RPMI7951 (cell line): Measurements from ENCODE around the gene CHN2. TPM values are rescaled to one million over a fixed set of nuclear protein-coding genes. Genes with fewer than 3 reads are reported as not detected.

ENCODE experiments used
- DNase-seq: peaks from one replicate; pipeline ENCODE4 v3.0.0-alpha.2; 2012; ENCODE audit warnings: low read depth
- total RNA-seq: library from RNA; depleted of rRNA; stranded (reverse); fragments of >200 nt; shearing (Covaris generic); gene quantifications from 2 replicates; pipeline ENCODE4 v1.2.3, GENCODE V29; 2014

The CHN2 gene
- total RNA-seq, 1 experiment from 2014 or later: 0.36 TPM

DNA sequence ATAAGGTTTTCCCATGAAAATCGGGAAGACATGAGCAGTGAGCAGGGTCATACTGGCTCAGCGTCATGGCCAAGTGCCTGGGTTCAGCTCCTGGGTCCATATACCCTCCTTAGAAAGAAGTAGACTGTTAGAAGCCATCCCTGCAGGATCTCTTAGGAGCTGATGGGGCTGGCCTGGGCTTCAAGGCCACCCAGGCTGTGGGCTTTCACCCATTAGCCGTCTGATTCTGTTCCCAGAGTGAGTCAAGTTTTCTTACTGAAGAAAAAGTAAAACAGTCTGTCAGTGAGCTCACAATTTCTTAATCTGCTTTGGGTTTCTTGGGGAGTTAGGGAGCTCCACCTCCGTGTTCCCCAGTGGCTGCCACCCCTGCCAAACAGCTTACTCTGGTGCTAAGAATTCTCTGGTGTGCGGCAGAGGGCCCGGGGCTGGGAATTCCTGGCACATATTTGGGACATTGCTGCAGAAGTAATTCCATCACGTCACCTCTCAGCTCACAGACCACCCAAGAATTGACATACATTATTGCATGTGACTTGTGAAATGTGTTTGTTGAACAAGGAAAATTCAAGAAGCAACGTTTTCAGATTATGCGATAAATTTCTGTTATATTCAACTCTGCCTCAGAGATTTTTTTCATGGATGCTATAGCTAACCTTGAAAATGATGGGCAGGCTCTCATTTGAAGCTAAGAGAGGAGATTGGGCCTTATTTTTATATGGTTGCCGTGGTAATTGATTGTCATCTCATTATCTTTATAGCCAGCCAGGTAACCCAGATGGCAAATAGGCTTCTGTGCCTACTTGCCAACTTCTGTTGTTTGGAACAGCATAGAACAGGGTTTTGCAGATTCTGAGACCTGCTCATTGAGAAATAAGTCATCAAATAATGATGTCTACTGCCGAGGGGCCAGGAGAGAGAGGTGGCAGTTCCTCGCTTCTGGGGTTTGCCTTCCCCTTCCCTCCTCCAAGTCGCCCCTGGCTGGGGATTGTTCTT lies 166.4 kb downstream of the CHN2 start:
- DNase-seq: no peak

- no peak for DNase-seq
Observed at GRCh38 chr7:29362380-29362779, 167.8 kb downstream of the CHN2 start.

DNA sequence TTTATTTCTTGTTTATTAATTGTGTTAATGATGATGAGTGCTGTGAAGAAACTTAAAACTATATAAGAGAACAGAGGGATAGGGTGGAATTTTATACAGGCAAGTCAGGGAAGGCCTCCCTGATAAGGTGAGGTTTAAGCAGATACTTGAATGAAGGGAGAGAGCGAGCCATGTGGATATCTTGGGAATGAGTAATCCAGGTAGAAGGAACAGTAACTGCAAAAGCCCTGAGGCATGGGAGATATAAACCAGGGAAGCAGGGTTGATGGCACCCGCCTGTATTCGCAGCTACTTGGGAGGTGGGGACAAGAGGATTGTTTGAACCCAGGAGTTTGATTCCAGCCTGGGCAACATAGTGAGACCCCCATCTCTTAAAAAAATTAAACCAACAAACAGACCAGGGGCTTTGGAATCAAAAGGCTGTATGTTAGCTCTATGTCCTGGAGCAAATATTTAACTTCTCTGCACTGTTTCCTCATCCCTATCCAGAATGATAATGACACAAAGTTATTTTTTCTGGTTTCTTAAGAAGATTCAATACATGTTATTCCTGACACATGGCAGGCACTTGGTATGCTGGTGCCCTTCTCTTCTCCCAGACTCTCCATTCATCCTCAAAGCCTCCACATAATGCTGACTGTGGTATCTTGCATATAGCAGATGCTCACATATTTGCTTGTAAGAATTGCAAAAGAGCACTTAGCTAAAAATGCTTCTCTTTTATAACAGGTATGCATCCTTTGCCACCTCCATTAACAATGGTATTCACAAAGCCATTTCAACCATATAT lies 169.3 kb downstream of the CHN2 start:
- DNase-seq: no peak

- DNase-seq: no peak
Observed at GRCh38 chr7:29364661-29365060, 170.1 kb downstream of the CHN2 start.

DNA sequence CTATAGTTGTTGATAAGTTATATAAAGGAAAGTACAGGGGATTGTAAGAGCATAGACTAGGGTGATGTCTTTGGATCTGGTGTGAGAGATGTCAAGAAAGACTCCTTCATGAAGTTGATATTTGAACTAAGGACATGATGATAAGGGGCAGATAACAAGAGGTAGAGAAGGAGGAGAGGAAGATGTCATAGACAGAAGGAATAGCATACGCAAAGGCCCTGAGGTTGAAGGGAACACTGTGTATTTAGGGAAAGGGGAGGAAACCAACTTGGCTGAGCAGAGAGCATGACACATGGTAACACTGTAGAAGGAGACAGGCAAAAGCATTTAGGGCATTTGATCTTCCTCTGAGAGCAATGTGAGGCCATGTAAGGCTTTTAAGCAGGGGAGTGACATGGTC lies 170.8 kb downstream of the CHN2 start:
- DNase-seq: no peak

DNA sequence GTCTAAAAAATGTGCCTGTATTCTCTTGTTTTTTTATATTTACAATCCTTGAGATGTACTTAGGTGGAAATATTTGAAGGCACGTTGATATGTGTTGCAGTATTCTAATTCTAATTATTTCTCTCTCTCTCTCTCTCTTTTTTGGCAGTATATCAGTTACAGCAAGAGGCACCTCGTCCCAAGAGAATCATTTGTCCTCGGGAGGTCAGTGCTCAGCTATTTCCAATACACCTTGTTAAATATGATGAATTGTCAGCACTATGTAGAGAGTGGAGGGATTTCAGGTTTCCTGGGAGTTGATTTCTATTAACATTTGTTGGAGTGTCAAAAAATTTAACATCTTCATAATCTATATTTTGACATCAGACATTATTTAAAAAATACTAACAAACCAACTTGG lies 173.2 kb downstream of the CHN2 start:
- DNase-seq: no peak

GRCh38 chr7:29369909-29370488 lies 175.4 kb downstream of the CHN2 start:
- DNase-seq: no peak

- peak; percentile 24 for DNase-seq
Observed at GRCh38 chr7:29370531-29371314, 176.1 kb downstream of the CHN2 start.

DNA sequence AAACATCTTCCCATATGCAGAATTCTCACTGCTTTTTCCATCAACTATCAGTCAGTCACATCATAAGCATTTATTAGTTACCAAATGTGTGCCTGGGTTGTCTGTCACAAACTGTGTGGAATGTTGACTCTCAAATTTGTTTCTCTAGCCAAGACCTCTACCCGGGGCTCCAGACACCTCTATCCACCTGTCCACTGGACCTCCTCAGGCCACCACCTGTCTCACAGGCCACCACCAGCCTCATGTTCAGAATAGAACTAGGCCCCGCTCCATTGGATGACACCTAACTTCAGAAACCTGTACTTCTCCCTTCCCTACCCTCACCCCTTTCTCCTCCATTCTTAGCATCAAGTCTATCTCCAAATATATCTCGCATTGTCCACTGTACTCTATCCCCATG lies 176.9 kb downstream of the CHN2 start:
- DNase-seq: no peak

DNA sequence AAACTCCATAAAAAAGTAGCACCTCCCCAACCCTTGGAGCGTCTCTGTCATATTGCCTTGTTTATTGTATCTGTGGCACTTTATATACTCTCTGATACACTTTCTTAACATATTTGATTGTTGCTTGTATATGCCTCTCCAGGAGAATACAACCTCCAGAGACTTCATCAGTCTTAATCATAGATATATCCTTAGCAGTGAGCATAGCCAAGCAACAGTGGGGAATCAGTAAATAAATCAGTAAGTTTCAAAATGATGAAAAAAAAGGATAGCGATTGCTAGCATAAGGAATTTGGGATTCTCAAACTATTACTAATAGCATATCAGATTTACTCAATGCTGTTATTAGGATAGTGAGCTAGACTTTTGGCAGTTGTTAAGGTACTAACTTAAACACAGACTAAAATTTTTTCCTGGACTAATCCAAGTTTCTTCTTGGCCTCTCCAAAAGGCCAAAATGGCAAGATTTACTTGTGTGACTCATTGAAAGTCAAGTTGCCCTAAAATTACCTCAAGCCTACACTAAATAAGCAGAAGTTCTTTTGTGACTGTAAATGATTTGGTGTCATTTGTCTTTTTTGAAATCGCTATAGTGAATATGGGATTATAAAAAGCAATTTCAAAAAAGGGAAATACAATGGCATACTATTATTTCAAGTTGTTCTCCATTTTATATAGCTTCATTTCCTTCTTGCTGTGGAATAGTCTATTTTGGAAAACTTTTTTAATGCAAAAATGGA lies 177.9 kb downstream of the CHN2 start:
- no peak for DNase-seq

GRCh38 chr7:29375641-29376562 lies 181.3 kb downstream of the CHN2 start:
- DNase-seq: no peak

GRCh38 chr7:29377718-29378117 lies 183.1 kb downstream of the CHN2 start:
- DNase-seq: no peak

GRCh38 chr7:29379551-29379950 lies 185.0 kb downstream of the CHN2 start:
- DNase-seq: no peak

GRCh38 chr7:29381206-29382094 lies 186.9 kb downstream of the CHN2 start:
- no peak for DNase-seq

DNA sequence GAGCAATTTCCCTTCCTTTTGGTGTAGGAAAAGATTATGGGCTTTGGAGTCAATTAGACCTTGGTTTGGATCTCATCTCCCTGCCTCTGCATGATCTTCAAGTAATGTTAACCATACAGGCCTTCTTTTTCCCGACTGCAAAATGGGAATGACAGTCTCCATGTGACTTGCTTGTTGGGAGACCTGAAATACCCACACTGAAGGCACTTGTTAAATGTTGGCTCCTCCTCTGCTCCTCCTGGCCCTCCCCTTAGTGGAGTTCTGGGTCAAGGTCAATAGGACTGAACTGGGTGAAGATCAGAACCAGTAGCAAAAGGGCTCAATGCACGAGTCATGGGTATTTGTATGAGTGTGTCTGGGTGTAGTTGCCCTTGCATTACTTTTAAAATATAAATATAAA lies 189.7 kb downstream of the CHN2 start:
- no peak for DNase-seq

- no peak for DNase-seq
Observed at GRCh38 chr7:29385214-29385814, 190.7 kb downstream of the CHN2 start.

- no peak for DNase-seq
Observed at GRCh38 chr7:29386196-29386765, 191.7 kb downstream of the CHN2 start.

- no peak for DNase-seq
Observed at GRCh38 chr7:29391262-29391661, 196.7 kb downstream of the CHN2 start.
